Neuronal stem cell (in vitro differentiated cells): ENCODE measurements around the gene CARMIL1.

Source experiments
- DNase-seq: peaks from one replicate; pipeline ENCODE4 v3.0.0-alpha.2; 2013; ENCODE audit warnings: low spot score
- H2AFZ ChIP-seq: one replicate; pipeline ENCODE4 v1.6.1; 2013; ENCODE audit warnings: mild to moderate bottlenecking, low read length, inconsistent platforms
- H2AK5ac ChIP-seq: 2 replicates; pipeline ENCODE4 v1.6.1; 2013; ENCODE audit warnings: low read depth, mild to moderate bottlenecking, inconsistent platforms, low read length, moderate library complexity, mixed read lengths
- H2BK120ac ChIP-seq: 2 replicates; pipeline ENCODE4 v1.6.1; 2013; ENCODE audit warnings: low read depth, mild to moderate bottlenecking, inconsistent platforms, low read length, moderate library complexity, mixed read lengths
- H2BK12ac ChIP-seq: one replicate; pipeline ENCODE4 v1.6.1; 2013; ENCODE audit warnings: low read length, inconsistent platforms
- H2BK15ac ChIP-seq: 2 replicates; pipeline ENCODE4 v1.6.1; 2013; ENCODE audit warnings: mild to moderate bottlenecking, low read length, inconsistent platforms, mixed read lengths
- H2BK5ac ChIP-seq: one replicate; pipeline ENCODE4 v1.6.1; 2013; ENCODE audit warnings: inconsistent platforms, mild to moderate bottlenecking, low read length, moderate library complexity
- H3K14ac ChIP-seq: one replicate; pipeline ENCODE4 v1.6.1; 2013; ENCODE audit warnings: low read length, inconsistent platforms
- H3K18ac ChIP-seq: 2 replicates; pipeline ENCODE4 v1.6.1; 2013; ENCODE audit warnings: low read length, inconsistent platforms
- H3K23ac ChIP-seq: 2 replicates; pipeline ENCODE4 v1.6.1; 2013; ENCODE audit warnings: low read depth, mild to moderate bottlenecking, mixed read lengths, low read length, inconsistent platforms; ENCODE audit not compliant: poor library complexity
- H3K27ac ChIP-seq: replicated peaks from 3 replicates; pipeline ENCODE4 v1.5.1; 2013; ENCODE audit warnings: low read length, inconsistent platforms
- H3K27me3 ChIP-seq, 3 experiments: 2 replicates each; pipeline ENCODE4 v1.6.1; 2013; ENCODE audit warnings: low read length in 3 of 3, mild to moderate bottlenecking in 2 of 3, inconsistent platforms in 1 of 3, low read depth in 1 of 3, mixed read lengths in 1 of 3, moderate library complexity in 1 of 3; ENCODE audit not compliant: control insufficient read depth in 3 of 3, insufficient read depth in 3 of 3
- H3K36me3 ChIP-seq, 2 donors: replicated peaks in 1 of 2; 2 replicates each; pipeline ENCODE4 v1.6.1; 2013; ENCODE audit warnings: low read length in 2 of 2; ENCODE audit not compliant: control insufficient read depth in 2 of 2, insufficient read depth in 2 of 2
- H3K4ac ChIP-seq: 2 replicates; pipeline ENCODE4 v1.6.1; 2013; ENCODE audit warnings: inconsistent platforms, mild to moderate bottlenecking, low read length, moderate library complexity
- H3K4me1 ChIP-seq, 2 donors: 1 replicate in 1 of 2; 2 replicates in 1 of 2; pipeline ENCODE4 v1.6.1; 2013; ENCODE audit warnings: low read length in 2 of 2, low read depth in 1 of 2; ENCODE audit not compliant: control insufficient read depth in 2 of 2, insufficient read depth in 1 of 2
- H3K4me2 ChIP-seq: one replicate; pipeline ENCODE4 v1.6.1; 2013; ENCODE audit warnings: mild to moderate bottlenecking, low read length, inconsistent platforms; ENCODE audit not compliant: insufficient read depth, poor library complexity, severe bottlenecking
- H3K4me3 ChIP-seq, 2 donors: 2 replicates each; pipeline ENCODE4 v1.5.1; 2013; ENCODE audit warnings: low read length in 2 of 2, mild to moderate bottlenecking in 2 of 2, inconsistent platforms in 1 of 2, moderate library complexity in 1 of 2
- H3K79me1 ChIP-seq: one replicate; pipeline ENCODE4 v1.6.1; 2013; ENCODE audit warnings: low read depth, mild to moderate bottlenecking, inconsistent platforms, low read length, moderate library complexity
- H3K9ac ChIP-seq: one replicate; pipeline ENCODE4 v1.6.1; 2013; ENCODE audit warnings: mild to moderate bottlenecking, low read depth, low read length, inconsistent platforms; ENCODE audit not compliant: poor library complexity
- H3K9me3 ChIP-seq, 2 donors: replicated peaks in 1 of 2; 2 replicates each; pipeline versions ENCODE3 to v1.6.1; 2013; ENCODE audit warnings: low read length in 2 of 2, mild to moderate bottlenecking in 2 of 2, inconsistent platforms in 1 of 2, low read depth in 1 of 2, mixed read lengths in 1 of 2, moderate library complexity in 1 of 2; ENCODE audit not compliant: control insufficient read depth in 2 of 2, insufficient read depth in 1 of 2
- H4K8ac ChIP-seq: one replicate; pipeline ENCODE4 v1.6.1; 2013; ENCODE audit warnings: low read depth, mild to moderate bottlenecking, inconsistent platforms, low read length, moderate library complexity
- H4K91ac ChIP-seq: one replicate; pipeline ENCODE4 v1.6.1; 2013; ENCODE audit warnings: low read length, low read depth, mild to moderate bottlenecking, inconsistent platforms; ENCODE audit not compliant: poor library complexity
- WGBS, 2 donors: extraction: QIAGEN DNeasy Blood & Tissue Kit; methylation state at CpG; one replicate each; pipeline ENCODE4 v1.1.7; 2013; ENCODE audit warnings: missing lambda C conversion rate in 2 of 2, mixed read lengths in 1 of 2; ENCODE audit not compliant: insufficient read length in 2 of 2, insufficient replicate concordance in 1 of 2; ENCODE audit errors: extremely low coverage in 2 of 2; 5-methylcytosine and 5-hydroxymethylcytosine counted together

CARMIL1 gene

DNA sequence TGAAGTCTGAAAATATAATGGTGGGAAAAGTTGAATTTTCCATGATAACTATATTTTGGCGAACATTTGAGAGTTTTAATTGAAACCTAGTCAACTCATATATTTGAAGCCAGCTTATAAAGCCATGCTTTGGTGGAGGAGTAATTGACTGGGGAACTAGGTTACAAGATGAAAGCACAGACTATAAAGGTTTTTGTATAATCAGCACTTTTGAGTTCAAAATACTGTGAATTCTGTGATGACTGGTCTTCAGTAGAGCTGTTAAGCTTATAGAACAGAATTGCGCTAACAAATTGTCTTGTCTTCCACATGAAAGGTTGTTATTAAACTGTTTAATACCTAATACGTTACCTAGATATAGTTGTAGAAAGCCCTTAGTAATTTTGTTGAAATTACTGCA is 213.8 kb downstream of the CARMIL1 start:
- Histone ChIP-seq H2BK120ac (no peak overlapping the region), H4K8ac (no peak overlapping the region), H2BK15ac (no peak overlapping the region), H3K4ac (no peak overlapping the region), H3K4me1 (peaks cover 1 to 7% of the 10 kb centered on the region in 2 donors), H3K9me3 (no peaks in the 10 kb centered on the region), H3K4me2 (no peak overlapping the region), H4K91ac (no peak overlapping the region), H2AK5ac (no peak overlapping the region), H3K36me3 (no peaks in the 10 kb centered on the region), H3K14ac (no peak overlapping the region), H2BK5ac (no peak overlapping the region), H3K18ac (no peak overlapping the region), H2BK12ac (no peak overlapping the region), H3K9ac (no peak overlapping the region), H3K27me3 (no peaks in the 10 kb centered on the region), H3K4me3 (no peak overlapping the region), H3K79me1 (no peaks in the 10 kb centered on the region), H3K23ac (no peak overlapping the region), H3K27ac (no peak overlapping the region), H2AFZ (no peak overlapping the region)
- WGBS, 2 donors, result no CpG with 5 or more reads among the region's 3 CpGs
- no peak for DNase-seq

DNA sequence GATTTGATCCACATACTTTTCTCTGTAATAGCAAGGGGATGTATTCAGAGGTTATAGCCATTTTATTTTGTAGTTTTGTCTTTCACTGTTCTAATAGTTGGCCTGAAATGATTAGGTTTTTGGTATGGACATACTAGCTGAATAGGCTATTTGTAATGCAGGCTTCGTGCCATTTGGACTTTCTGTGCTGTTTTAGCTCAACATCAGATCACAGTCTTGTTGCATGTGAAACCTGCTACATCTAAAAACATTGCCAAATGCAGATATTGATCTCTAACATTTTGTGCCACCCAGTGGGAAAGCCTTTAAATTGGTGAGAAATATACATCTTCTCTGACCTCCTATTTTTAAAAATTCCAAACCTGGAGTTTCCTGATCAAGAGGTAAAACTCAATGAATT is 215.3 kb downstream of the CARMIL1 start:
- Histone ChIP-seq H3K4me1 (peaks cover 1 to 12% of the 10 kb centered on the region in 2 donors), H3K14ac (no peak overlapping the region), H2BK12ac (no peak overlapping the region), H3K4me2 (no peak overlapping the region), H2BK120ac (no peak overlapping the region), H2AFZ (no peak overlapping the region), H3K4ac (no peak overlapping the region), H3K27me3 (no peaks in the 10 kb centered on the region), H3K4me3 (no peak overlapping the region), H3K9ac (no peak overlapping the region), H3K23ac (no peak overlapping the region), H4K91ac (no peak overlapping the region), H2BK5ac (no peak overlapping the region), H4K8ac (no peak overlapping the region), H3K9me3 (no peaks in the 10 kb centered on the region), H2BK15ac (no peak overlapping the region), H3K18ac (no peak overlapping the region), H3K27ac (no peak overlapping the region), H3K79me1 (no peaks in the 10 kb centered on the region), H2AK5ac (no peak overlapping the region), H3K36me3 (no peaks in the 10 kb centered on the region)
- DNase-seq, result no peak
- no CpG with 5 or more reads among the region's 1 CpG for WGBS, 2 donors

DNA sequence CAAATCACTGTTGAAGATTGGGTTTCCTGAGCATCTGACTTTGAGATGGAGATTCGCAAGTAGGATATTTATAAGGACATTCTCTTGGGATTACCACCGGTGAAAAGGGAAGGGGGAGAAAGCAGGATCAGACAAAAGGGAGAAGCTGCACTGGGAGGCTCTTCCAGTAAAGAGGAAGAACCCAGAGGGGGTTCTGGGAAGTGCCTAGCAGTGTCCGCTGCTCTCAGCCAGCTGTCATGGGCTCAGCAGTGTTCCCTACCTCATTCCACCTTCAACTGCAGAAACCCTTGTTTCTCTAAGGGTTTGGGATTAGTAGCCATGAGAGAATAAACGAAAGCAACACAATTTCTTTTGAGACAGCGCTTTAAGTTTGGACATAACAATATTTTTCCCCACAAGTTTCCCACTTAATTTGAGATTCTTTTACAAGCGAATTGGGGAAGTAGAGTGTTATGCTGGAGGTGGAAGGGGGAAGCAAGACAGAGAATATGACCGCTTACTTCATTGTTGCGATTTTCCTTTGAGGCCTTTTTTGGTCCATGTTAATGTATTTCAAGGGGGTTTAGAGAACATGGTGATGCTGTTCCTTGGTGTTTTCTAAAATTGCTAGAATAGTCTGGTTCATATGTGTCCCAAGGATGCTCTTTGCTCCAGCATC is 218.3 kb downstream of the CARMIL1 start:
- Histone ChIP-seq H2BK120ac (no peak overlapping the region), H3K14ac (no peak overlapping the region), H3K79me1 (no peaks in the 10 kb centered on the region), H4K91ac (no peak overlapping the region), H3K27me3 (no peaks in the 10 kb centered on the region), H2BK15ac (no peak overlapping the region), H2AK5ac (no peak overlapping the region), H2AFZ (no peak overlapping the region), H3K9me3 (no peaks in the 10 kb centered on the region), H4K8ac (no peak overlapping the region), H3K27ac (no peak overlapping the region), H3K36me3 (no peaks in the 10 kb centered on the region), H3K9ac (no peak overlapping the region), H2BK12ac (no peak overlapping the region), H3K4me2 (no peak overlapping the region), H3K4me1 (peaks cover 3 to 22% of the 10 kb centered on the region in 2 donors), H2BK5ac (no peak overlapping the region), H3K23ac (no peak overlapping the region), H3K4ac (no peak overlapping the region), H3K4me3 (no peak overlapping the region), H3K18ac (no peak overlapping the region)
- no peak for DNase-seq
- WGBS, 2 donors, result no CpG with 5 or more reads among the region's 8 CpGs

DNA sequence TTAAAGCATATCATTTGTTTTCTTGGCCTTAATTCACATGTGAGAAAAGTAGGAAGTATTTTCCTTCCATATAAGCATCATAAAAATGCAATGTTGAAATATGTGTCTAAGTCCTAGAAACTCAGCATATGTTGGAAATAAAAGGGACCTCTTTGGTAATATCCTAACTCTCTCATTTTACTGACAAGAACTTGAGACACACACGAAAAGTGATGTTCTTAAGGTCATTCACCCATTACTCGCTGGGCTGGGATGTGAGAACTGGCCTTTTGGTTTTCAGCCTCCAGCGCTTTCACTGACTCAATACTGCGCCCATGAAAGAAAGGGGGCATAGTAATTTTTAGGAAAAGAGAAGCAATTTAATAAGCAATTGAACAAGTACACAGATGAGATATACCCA is 219.3 kb downstream of the CARMIL1 start:
- Histone ChIP-seq H2BK120ac (no peak overlapping the region), H3K9me3 (no peaks in the 10 kb centered on the region), H2BK12ac (no peak overlapping the region), H4K8ac (no peak overlapping the region), H3K79me1 (no peaks in the 10 kb centered on the region), H3K18ac (no peak overlapping the region), H2AK5ac (no peak overlapping the region), H3K36me3 (no peaks in the 10 kb centered on the region), H2BK5ac (no peak overlapping the region), H3K4me1 (peaks cover 3 to 22% of the 10 kb centered on the region in 2 donors), H3K4ac (no peak overlapping the region), H3K4me3 (no peak overlapping the region), H3K9ac (no peak overlapping the region), H3K27ac (no peak overlapping the region), H4K91ac (no peak overlapping the region), H3K14ac (no peak overlapping the region), H3K23ac (no peak overlapping the region), H2AFZ (no peak overlapping the region), H3K27me3 (no peaks in the 10 kb centered on the region), H2BK15ac (no peak overlapping the region), H3K4me2 (no peak overlapping the region)
- DNase-seq, result no peak
- WGBS, 2 donors, result no CpG with 5 or more reads among the region's 4 CpGs
